HG03064 (cell line): ENCODE measurements around the gene SPATA9.
A peak's percentile ranks its signal among the peaks of the same experiment; 100 is the strongest.

Source experiments
- ATAC-seq: cut with Tn5 transposase; IDR thresholded peaks from one replicate; pipeline ENCODE4 v1.9.1; 2021; ENCODE audit warnings: low read depth; ENCODE audit not compliant: unreplicated experiment

Gene SPATA9, protein sequence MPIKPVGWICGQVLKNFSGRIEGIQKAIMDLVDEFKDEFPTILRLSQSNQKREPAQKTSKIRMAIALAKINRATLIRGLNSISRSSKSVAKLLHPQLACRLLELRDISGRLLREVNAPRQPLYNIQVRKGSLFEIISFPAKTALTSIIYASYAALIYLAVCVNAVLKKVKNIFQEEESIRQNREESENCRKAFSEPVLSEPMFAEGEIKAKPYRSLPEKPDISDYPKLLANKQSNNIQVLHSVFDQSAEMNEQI

DNA sequence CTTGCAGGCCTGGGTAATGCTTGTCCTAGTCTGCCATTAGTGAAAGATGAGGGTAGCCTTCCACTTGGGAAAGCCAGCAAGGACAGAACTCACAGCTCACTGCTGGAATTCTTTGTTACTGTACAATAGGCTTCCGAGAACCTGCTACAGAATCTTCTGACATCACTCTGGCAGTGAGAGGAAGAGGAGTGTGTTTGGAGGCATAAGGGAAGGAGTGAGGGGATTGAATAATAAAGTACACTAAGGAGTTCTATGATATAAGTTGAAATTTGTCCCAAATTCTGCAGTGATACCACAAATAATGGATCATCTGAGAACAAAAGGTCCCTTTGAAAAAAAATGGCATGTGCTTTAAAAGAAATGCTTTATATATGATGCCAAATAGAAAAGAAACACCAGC is at the start of gene SPATA9:
TSS of gene SPATA9 (minus strand) at position 101 of the 400 bp plus-strand sequence. CDS start 137 bp downstream, outside the sequence.
- ATAC-seq, result no peak

DNA sequence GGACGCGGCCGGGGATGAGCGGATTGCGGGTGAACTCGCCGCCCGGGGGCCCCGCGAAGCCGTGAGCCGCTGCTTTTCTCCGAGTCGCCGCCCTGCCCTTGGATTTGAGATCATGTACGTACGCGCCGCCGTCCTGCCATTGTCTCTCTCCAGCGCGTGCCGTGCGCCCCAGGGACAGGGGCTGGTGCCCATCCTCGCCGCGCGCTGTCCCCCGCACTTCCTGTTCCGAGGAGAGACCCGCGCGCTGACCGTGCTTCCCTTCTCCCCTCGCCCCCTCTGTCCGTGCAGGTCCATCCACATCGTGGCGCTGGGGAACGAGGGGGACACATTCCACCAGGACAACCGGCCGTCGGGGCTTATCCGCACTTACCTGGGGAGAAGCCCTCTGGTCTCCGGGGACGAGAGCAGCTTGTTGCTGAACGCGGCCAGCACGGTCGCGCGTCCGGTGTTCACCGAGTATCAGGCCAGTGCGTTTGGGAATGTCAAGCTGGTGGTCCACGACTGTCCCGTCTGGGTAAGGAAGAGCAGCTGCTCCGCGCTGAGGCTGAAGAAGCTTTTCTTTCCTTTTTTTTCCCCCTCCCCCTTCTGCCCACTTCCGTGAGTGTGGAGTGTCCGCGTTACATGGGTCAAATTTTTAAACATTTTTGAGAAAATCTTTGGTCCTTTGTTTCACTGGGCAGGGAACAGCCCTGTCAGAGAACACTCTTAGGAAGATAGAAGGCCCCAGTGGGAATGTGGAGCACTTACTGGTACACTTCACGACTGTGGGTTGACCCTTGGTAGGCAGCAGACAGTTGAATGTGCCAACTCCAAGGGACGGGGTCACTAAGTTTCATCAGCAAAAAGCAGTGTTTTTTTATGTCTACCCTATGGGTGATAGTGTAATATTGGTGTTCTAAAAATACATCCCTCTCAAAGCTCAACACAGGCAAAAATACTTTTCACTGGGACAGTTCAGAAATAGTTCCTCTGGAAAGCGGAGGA is 49.1 kb upstream of the SPATA9 start:
- peak; percentile 30 for ATAC-seq

DNA sequence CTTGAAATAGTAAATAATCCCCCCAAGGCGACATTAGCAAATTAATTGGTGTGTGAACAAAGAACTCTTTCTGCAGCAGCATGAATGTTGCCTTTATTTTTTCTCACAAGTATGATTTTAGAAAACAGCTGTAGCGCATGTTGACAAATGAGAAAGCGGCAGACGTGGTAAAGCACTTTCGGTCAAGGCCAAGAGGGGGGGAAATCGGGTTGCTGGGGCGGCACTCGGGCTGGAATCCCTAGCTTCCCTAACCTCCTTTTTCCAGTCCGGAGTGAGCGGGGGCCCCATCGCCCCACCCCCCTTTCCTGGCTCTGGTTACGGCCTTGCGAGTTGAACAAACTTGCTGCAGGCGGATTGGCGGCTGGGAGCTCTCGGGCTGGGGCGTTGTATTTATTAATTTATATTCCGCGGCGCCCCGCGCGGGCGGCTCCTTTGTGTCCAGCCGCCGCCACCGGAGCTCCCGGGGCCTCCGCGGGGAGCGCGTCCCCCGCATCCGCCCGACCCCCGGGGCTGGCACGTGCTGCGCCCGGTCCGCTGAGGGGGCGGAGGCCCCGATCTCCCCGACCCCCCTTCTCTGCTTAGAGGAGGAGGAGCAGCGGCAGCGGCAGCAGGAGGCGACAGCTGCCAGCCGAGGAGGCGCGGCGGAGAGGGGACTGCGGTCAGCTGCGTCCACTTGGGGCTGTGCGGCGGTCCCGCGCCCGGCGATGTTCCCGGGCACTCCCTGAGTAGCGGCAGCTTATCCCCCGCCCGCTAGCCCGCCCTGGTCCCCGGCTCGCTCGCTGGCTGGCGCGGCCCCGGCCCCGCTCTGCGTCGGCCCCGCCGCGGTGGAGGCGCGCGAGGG is 48.2 kb upstream of the SPATA9 start, which contains the start of gene RHOBTB3:
TSS of gene RHOBTB3 (plus strand) at position 607 of the 841 bp plus-strand sequence. CDS start 347 bp downstream, outside the sequence.
- ATAC-seq, result peak; percentile 51

DNA sequence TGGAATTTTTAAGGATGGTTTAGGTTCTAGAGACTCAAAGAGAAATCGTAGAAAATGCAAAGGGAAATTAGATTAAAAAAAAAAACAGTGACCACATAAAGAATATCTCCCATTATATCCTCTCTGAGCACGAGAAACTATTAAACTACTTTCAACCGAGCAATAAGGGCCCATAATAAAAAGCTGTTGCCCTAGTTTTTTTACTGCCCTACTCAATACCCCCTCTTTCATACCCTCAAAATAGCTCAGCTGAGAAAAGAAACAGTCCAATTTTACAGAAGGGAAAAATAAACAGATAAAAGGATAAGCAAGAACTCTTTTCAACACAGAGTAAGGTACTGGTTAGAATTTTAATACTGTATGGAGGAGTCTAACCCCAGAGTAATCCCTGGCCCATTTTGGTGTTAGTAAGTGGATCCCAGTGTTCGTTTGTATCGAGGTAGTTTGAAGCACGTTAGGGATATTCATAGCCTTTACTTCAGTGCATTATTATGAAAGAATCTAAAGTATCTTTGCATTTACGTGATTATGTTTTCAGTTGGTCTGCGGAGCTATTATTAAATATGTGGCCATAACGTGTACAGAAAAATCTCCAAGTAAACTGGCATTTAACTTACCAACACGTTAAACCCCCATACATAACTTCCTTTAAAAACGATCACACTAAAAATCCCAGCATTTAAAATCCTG is 47.4 kb upstream of the SPATA9 start:
- ATAC-seq, result no peak

DNA sequence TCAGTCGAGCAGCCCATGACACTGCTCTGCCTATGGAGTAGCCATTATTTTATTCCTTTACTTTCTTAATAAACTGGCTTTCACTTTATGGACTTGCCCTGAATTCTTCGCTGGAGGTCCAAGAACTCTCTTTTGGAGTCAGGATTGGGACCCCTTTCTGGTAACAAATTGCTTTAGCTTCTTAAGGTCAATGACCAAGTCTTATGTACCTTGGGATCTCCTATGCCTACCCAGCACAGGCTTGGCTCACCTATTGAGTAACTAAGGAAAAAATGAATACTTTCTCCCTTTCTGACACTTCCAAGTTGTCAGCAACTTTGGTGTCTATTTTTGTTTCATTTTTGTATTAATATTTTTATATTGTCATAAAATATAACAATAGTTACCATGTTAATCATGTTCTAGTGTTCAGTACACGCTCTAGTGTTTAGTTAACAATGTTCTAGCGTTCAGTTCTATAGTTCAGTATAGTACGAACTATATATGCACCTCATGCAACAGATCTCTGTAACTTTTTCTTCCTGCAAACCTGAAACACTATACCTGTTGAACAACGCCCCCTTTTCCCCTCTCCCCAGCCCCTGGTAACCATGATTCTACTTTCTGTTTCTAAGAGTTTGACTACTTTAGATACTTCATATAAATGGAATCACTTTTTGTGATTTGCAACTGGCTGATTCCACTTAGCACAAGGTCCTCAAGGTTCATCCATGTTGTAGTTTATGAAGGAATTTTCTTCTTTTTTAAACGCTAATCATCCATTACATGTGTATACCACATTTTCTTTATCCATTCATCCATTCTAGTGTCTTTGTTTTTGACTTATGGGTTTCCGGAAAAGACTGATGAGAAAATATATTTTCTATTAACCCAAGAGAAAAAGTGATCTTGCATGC is 46.6 kb upstream of the SPATA9 start:
- ATAC-seq, result no peak

DNA sequence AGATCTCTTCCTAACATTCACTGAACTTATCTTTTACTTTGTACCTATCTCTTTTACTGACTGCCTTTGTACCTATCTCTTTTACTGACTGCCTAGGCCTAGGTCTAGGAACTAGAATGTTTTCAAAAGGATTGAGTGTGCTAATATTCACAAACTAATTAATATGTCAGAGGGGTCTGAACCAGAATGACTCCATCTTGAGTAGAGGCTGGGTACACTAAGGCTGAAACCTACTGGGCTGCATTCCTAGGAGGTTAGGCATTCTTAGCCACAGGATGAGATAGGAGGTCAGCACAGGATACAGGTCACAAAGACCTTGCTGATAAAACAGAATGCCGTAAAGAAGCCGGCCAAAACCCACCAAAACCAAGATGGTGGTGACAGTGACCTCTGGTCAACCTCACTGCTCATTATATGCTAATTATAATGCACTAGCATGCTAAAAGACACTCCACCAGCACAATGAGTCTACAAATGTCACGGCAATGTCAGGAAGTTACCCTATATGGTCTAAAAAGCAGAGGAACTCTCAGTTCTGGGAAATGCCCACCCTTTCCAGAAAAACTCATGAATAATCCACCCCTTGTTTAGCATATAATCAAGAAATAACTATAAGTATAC is 45.8 kb upstream of the SPATA9 start:
- no peak for ATAC-seq

DNA sequence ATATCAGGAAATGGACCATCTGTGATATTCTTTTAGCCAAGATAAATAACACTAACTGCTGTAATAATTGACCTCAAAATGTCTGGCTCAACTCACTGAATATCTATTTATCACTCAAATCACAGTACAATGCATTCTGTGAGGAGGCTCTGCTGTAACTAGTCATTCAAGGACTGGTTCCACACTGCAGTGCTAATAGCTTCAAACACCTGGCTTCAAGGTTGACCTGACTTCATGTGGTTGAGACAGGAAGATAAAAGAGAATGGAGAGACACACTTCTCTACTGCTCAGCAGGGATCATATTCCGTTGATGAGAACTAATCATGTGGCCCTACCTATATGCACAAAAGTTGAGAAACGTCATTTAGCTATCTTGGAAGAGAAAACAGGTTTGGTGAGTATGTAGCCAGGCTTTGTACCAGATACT is 45.0 kb upstream of the SPATA9 start:
- peak; percentile 31 for ATAC-seq

DNA sequence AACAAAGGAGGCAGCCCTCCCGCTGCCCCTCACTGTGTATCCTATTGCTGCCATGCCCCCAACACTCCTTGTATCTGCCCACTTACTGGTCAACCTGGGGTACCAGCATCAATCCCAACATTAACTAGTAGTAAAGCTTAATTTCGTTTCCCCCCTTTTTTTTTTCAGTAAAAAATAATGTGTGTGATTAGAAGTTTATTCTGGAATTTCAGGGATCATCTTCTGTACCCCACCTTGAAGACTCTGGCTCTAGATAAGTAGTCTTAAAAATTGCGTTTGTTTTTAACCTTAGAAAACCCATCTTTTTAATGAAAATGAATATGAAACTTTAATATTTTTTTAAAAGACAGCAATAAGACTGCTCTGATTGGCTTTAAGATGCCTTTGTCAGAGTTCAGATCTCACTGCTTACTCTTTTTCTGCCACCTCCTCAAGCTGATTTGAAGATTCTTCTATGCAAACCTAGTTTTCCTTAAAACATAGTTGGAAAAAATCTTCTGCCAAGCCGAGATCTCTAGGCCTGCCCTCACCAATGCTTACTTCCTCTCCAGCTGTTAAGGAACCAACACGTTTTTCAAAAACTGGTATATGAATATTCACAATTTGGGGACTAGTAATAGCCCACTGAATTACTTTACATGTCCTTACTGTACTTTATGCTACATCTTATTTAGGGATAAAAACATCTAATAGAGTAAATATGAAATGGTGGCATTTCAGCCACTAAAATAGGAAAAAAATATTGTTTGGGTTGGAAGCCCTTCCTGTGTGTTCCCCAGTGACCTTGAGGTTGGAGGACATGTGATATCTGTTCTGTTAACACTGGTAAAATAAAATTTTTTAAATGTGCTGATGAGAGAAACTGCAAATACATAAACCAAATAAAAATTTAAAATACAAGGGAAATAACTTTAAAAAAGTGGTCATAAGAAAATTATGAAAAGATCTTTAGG is 44.3 kb upstream of the SPATA9 start:
- ATAC-seq, result no peak

DNA sequence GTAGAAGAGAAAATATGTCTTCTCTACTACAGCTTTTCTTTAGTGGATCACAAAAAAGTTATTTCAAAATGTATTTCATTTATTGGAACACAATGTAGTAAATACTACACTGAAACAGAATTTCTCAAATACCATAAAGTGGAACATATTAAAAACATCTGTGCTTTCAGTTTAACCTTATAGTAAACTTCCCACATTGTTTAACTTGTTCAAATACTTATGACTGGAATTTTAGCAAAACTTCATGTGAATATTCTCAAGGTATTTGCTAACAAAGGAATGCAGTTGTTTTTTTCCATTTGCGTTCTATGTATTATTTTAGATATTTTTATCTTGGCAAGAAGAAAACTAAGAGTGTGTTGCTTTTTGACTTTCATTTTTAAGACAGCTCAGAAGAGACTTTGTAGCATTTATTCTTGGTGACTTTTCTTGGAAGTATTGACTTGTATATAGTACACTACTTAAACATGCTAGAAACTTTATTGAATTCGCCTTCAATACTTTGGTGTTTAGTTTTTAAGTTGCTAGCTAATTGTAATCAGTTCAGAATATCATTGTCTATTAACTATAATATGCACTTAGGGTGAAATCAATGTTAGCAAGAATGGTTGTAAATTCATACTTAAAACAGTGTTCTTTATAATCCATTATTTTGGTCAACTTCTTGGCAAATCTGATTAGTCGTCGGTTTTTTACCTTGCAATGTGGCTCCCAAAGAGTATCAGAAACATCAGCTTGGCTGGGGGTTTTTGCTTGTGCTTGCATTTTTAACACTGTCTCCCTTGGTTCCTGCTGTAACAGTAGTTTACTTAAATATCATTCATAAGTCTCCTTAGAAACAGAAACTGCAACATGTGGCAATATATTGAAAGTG is 43.4 kb upstream of the SPATA9 start:
- no peak for ATAC-seq

DNA sequence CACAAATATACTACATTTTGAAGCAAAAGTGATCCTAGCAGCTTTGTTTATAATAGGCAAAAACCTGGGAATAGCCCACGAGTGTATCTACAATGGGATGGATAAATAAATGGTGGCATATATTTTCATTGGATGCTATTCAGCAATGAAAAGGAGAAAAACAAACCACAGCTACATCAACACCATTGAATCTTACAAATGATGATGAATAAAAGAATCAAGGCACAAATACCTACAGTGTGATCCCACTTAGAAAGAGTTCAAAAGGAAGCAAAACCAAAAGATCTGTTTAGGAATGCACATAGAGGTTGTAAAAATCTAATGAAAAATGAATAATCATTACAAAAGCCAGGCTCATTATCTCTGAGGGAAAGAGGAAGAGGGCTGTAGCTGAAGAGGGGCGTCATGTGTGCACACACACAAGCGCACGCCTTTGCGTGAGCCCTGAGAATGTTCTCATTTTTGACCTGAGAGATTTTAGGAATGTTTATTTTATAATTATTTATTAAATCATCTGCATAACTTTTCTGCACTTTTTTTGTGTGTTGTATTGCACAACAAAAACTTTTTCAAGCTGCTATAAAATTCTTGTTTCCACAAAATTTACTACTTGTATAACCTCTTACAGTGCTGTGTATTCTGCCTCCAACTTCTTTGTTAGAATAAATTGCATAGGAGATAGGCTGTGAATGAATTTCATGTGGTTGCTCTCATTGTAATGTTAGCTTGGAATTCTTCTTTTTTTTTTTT is 42.5 kb upstream of the SPATA9 start:
- ATAC-seq, result no peak

DNA sequence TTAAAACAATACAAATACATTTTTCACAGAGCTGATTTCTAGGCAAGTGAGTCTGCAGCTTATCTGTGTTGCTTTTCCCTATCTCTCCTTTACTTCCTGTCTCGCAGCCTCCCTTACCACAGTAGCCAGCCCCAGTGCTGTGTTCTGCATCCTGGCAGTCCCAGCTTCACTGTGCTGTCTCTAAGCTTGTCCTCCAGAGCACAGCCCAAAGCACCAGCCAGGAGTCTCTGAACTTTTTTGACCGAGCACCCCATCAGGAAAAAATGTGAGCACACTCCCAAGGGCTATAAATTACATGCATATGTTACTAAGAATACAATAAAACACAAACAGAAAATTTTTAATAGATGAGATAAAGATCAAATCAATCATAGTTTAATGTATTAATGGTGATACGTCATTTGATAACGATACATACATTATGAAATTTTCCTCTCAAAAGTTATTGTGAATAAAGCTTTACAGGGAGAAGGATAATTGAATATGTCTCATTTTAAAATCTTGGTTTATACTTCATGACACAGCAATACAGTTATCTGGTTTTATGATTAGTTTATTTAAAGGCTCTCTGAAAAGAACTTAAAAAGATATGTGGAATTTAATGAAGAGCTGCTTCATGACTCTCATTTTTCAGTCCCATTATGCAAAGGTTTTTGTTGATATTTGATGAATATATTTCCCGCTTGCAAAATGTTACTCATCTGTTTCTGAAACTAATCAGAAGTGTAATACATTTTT is 41.0 kb upstream of the SPATA9 start:
- ATAC-seq, result no peak

DNA sequence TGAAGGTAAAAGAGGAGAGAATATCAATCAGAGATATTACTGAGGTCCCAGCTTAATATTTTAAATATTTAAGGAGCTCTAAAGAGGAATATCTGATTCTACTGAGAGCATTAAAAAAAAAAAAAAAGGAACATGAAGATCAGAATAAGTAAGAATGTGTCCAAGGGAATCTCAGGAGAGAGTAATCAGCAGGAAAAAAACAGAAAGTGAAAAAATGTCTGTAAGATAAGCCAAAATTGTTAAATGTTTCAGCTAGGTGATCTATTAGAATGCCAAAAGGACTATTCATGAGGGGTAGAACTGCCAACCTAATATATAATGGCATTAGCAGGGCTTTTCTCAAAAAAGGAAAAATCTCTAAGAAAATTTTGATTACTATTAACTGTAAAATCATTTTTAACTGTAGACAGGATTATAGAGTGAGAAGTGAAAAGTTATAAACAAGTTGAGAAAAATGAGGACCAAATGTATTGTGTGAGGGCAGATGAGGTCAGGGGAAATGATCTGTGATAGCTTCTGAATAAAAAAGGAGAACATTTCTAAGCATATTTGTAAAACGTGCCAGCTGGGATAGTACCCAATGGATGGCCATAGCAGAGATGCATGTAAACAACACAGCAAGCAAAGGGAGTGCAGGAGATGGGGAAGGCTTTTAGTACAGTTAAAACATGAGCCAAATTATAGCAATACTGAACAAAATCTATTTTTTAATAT is 38.9 kb upstream of the SPATA9 start:
- ATAC-seq, result no peak

DNA sequence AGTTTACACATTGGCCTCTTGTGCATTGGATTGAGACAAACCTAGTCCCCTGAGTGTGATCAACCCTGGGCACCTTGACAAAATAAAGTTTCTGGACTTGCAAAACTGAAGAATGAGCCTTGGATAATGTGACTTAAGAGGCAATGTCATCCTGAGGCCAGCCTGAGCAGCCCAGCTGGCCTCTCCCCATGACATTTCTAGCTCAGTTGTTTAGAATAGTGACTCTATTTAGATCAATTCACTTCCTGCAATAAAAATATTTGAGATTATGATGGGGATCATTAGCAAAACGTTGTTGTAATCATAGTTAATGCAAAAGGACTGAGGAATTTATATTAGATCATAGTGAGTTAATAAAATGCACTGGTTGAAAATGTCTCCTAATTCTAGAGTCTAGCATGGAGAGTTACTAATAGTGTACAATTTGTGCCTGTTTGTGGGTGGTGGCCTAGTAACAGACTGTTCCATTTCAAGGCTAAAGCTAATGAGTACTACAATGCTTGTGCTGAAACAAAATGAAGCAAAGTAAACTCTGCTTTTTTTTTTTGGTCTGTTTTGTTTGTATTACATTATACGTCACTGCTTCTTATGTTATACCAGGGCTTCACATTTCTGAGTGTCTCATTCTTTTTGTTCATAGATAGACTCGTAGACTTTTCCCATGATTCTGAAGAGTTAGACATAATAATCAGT is 37.4 kb upstream of the SPATA9 start:
- no peak for ATAC-seq

DNA sequence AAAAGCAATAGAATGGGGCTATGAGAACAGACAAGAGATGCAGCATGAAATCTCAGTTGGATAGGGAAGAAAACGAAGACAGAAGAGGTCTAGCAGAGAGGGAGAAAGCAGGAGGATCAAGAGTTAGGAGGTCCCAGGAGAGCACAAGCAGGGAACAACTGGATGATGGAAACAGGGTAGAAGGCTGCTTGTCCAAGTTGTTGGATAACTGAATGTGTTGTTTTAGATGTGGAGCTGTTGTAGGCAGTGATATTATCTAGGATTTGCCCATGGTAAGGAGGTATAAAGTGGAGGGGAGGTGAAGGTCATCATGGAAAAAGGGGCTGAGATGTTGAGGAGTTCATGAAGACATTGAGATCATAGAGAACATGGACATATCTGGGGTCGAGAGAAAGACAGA is 35.9 kb upstream of the SPATA9 start:
- ATAC-seq, result no peak
